Tracheal epithelial cell (primary cell): ENCODE measurements around the gene SPINT3. TPM values are rescaled to one million over a fixed set of nuclear protein-coding genes. Genes with fewer than 3 reads are reported as not detected.

ENCODE experiments used
- total RNA-seq: library from RNA; depleted of rRNA; stranded (reverse); fragments of >200 nt; gene quantifications from 2 replicates; pipeline ENCODE4 v1.2.1, GENCODE V29; 2014

The SPINT3 gene, protein sequence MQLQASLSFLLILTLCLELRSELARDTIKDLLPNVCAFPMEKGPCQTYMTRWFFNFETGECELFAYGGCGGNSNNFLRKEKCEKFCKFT
- not detected in 2 replicates for total RNA-seq

DNA sequence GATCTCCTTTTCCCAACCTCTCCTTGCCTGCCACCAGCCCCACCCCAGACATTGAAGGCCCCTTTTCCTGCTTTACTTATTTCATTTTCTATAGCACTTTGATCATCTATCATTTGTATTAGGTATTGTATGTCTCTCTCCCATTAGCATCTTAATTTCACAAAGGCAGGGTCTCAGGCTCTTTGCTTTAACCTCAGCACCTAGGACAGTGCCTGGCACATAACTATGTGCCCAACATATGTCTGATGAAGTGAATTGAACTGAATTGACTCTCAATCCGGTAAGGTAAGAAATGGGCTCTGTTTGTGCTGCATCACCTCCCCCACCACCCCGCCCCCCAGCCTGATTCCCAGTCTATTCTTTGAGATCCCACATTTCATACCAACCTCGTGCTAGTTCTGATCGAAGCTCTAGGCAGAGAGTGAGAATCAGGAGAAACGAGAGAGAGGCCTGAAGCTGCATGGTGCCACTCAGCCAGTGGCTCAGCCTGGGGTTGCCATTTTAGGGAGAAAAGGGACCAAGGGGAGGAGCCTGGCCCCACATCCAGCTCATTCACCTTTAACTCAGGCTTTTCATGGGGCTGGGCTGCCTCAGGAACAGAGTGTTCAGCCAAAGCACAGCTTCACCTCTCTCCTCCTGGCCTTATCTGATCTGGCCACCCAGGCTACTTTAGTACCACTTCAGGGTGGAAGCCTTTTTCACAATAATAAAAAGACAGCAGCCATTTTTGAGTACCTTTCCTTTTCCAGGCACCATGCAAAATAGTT, at the start of gene SPINT3:
Gene SPINT3, minus strand, starts transcription at position 476 of the 767 bp plus-strand sequence. Its CDS starts 14 bp downstream, at position 462.

DNA sequence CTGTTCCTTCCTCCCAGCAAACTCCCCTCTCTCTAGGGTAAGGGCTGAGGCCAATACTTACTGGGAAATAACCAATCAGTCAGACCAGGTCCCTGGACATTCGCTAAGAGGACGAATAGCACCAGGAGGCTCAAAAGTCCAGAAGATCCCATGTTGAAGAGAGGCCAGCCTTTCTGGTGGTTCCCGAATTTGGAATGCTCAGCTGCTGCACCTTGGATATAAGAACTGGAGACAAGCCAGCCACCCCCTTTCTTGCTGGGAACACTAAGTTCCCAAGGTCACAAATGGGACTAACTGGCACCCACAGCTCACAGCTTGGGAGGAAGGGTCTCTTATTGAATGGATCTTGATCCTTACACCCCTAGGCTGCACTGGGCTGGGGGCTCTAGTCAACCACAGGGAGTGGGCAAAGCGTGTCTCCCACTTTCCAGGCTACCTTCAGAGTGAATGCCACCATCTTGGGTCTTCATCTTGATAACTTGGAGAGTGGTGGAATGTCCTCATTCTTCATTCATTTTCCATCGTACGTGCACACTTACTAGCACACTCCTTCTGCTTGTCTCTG, 31.9 kb upstream of the SPINT3 start, which contains the start of gene EPPIN:
Gene EPPIN, minus strand, starts transcription at position 196 of the 565 bp plus-strand sequence. Its CDS starts 44 bp downstream, at position 152.

DNA sequence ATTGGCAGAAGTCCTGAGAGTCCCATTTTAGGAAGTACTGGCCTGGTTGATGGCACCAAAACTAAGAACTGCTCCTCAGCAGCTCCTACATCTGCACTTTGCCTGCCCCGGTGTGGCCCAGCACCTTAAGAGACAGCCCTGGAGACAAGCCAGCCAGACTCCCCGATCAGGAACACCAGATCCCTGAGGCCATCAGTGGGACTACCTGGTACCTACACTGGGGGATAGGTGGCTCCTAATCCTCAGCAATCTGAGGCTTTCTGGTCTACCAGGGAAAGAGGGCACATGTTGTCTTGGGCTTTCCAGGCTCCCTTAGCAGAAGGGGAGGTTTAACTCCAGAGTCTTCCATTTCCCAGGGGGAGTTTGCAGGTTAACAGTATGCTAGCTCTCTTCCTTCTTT, 24.0 kb upstream of the SPINT3 start, which contains the start of gene WFDC6:
Gene WFDC6, minus strand, starts transcription at position 101 of the 400 bp plus-strand sequence. Its CDS starts 75 bp downstream, at position 26.

DNA sequence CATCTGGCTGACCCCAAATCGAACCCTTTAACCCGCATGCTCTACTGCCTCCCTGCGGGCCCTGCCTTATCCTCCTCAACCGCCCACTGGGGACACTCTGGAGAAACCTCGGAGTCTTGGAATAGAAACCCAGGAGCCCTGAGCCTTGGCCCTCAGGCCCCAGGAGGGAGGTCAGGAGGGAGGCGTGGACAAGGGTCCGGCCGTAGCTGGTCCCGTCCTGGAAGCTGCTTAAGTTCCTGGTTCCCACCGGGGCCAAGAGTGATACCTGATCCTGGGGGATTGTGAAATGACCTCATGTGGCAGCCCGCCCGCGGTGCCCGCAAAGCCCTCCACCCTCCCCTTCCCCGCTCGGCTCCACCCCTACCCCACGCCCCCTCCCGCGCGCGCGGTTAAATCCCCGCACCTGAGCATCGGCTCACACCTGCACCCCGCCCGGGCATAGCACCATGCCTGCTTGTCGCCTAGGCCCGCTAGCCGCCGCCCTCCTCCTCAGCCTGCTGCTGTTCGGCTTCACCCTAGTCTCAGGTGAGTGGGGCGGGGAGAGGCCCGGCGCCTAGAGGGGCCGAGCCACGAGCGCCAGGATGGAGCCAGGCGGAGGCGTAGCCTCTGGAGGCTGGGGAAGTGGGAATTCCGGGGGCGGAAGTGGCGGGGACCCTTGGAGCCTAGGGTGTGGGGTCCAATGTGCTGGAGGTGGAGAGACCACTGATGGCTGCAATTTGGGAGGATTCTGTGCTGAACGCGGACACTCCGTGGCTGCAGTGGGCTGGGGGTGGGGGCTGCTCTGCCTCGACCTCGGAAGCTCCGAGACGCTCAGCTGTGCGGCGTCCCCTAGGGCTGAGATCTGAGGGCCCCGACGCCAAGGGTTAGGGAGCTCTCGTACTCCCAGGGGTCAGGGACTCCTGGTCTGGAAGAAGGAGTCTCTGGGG, 45.8 kb downstream of the SPINT3 start, which contains the start of gene WFDC2:
Gene WFDC2, plus strand, starts transcription at position 418 of the 926 bp plus-strand sequence. Its CDS starts 29 bp downstream, at position 447.

Other genes with a start within 250 kb of the SPINT3 start
- gene RBPJL, start 208.8 kb downstream of the SPINT3 start, total RNA-seq = not detected in 2 replicates
- 0.21 TPM in 1 of 2 replicates, not detected in the other for gene MATN4, start 207.3 kb downstream of the SPINT3 start, total RNA-seq
- 335 and 460 TPM in 2 replicates for gene SDC4, start 167.2 kb downstream of the SPINT3 start, total RNA-seq
- gene SYS1, start 152.5 kb downstream of the SPINT3 start, total RNA-seq = 14.1 and 28.2 TPM in 2 replicates
- under 0.01 and 0.21 TPM in 2 replicates for gene TP53TG5, start 137.3 kb downstream of the SPINT3 start, total RNA-seq
- gene DBNDD2, start 107.3 kb downstream of the SPINT3 start, total RNA-seq = 22.6 and 22.7 TPM in 2 replicates
- 22.2 and 23.4 TPM in 2 replicates for gene PIGT, start 99.5 kb downstream of the SPINT3 start, total RNA-seq
- 0.96 TPM in 1 of 2 replicates, not detected in the other for gene WFDC2, start 45.9 kb downstream of the SPINT3 start, total RNA-seq
- not detected in 2 replicates for gene WFDC6, start 23.9 kb upstream of the SPINT3 start, total RNA-seq
- gene EPPIN, start 31.8 kb upstream of the SPINT3 start, total RNA-seq = not detected in 2 replicates
- not detected in 2 replicates for gene WFDC8, start 63.7 kb upstream of the SPINT3 start, total RNA-seq
- gene WFDC10A, start 114.1 kb upstream of the SPINT3 start, total RNA-seq = not detected in 2 replicates
- not detected in 2 replicates for gene WFDC9, start 115.7 kb upstream of the SPINT3 start, total RNA-seq
- not detected in 2 replicates for gene WFDC11, start 154.6 kb upstream of the SPINT3 start, total RNA-seq
- not detected in 2 replicates for gene WFDC13, start 186.4 kb upstream of the SPINT3 start, total RNA-seq
- not detected in 2 replicates for gene WFDC10B, start 189.4 kb upstream of the SPINT3 start, total RNA-seq
- not detected in 2 replicates for gene SPINT4, start 206.7 kb upstream of the SPINT3 start, total RNA-seq